ENCODE measurements around the gene BRICD5.

BRICD5 gene

DNA sequence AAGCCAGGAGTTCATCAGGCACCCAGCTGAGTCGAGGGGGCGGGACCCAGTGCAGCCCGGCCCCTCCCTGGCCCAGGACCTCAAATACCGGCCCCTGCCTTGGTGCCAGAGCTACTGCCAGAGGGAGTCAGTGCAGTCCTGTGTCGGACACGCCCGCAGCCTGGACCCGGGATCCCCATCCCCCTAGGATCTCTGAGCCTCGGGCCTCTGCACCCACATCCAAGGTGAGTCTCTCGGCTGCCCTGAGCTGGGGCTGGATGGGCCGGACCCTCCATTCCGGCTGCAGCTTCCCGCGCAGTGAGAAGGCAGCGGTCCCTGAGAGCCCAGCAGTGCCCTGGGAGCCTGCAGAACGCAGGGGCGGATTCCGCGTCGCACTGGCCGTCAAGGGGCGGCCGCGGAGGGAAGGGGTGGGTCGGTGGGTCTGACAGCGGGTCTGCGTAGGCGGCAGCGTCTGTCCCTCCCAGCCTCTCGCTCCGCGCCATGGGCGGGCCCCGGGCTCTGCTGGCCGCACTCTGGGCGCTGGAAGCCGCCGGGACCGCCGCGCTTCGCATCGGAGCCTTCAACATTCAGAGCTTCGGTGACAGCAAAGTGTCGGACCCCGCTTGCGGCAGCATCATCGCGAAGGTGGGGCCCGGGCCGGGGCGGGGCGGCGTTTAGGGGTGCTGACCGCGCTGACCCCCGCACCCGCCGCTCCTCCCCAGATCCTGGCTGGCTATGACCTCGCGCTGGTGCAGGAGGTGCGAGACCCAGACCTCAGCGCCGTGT, 25.9 kb upstream of the BRICD5 start, which contains the start of gene DNASE1L2:
TSS of gene DNASE1L2 (plus strand) at position 108 of the 765 bp plus-strand sequence. CDS start at position 481, 373 bp downstream.
- Histone ChIP-seq H3K9ac (ENCODE audit: low read length in 2 of 2) (no peak within 1 kb of the TSS), H3K27ac (ENCODE audit: low read length) (no peak within 1 kb of the TSS), H3K36me3 (ENCODE audit: control insufficient read depth in 2 of 2, insufficient read depth in 2 of 2, low read length in 2 of 2) (peaks cover 33 to 36% of the 10 kb centered on the region in 2 donors), H3K27me3 (ENCODE audit: control insufficient read depth in 1 of 2, insufficient read depth in 2 of 2, low read length in 2 of 2) (peaks cover 22 to 31% of the 10 kb centered on the region in 2 donors), H3K9me3 (ENCODE audit: control insufficient read depth in 2 of 2, low read length in 2 of 2) (no peaks in the 10 kb centered on the region), H3K4me1 (ENCODE audit: control insufficient read depth, insufficient read depth, low read length) (peaks cover 21% of the 10 kb centered on the region), H3K4me3 (ENCODE audit: low read length in 2 of 2) (peak within 1 kb of the TSS in 1 of 2 donors; percentile 63)

GRCh38 chr16:2235695-2236336, 25.2 kb upstream of the BRICD5 start:
- H3K9me3 ChIP-seq (ENCODE audit: control insufficient read depth in 2 of 2, low read length in 2 of 2) = no peaks in the 10 kb centered on the region
- peaks cover 38 to 39% of the 10 kb centered on the region in 2 donors for H3K36me3 ChIP-seq (ENCODE audit: control insufficient read depth in 2 of 2, insufficient read depth in 2 of 2, low read length in 2 of 2)
- peaks cover 21% of the 10 kb centered on the region for H3K4me1 ChIP-seq (ENCODE audit: control insufficient read depth, insufficient read depth, low read length)
- H3K4me3 ChIP-seq (ENCODE audit: low read length in 2 of 2) = no peak overlapping the region
- H3K9ac ChIP-seq (ENCODE audit: low read length in 2 of 2) = no peak overlapping the region
- no peak overlapping the region for H3K27ac ChIP-seq (ENCODE audit: low read length)
- peaks cover 22 to 31% of the 10 kb centered on the region in 2 donors for H3K27me3 ChIP-seq (ENCODE audit: control insufficient read depth in 1 of 2, insufficient read depth in 2 of 2, low read length in 2 of 2)

GRCh38 chr16:2235234-2235651, 24.6 kb upstream of the BRICD5 start:
- Histone ChIP-seq H3K4me1 (ENCODE audit: control insufficient read depth, insufficient read depth, low read length) (peaks cover 21% of the 10 kb centered on the region), H3K27ac (ENCODE audit: low read length) (no peak overlapping the region), H3K27me3 (ENCODE audit: control insufficient read depth in 1 of 2, insufficient read depth in 2 of 2, low read length in 2 of 2) (peaks cover 22 to 31% of the 10 kb centered on the region in 2 donors), H3K36me3 (ENCODE audit: control insufficient read depth in 2 of 2, insufficient read depth in 2 of 2, low read length in 2 of 2) (peaks cover 38 to 39% of the 10 kb centered on the region in 2 donors), H3K9ac (ENCODE audit: low read length in 2 of 2) (no peak overlapping the region), H3K9me3 (ENCODE audit: control insufficient read depth in 2 of 2, low read length in 2 of 2) (no peaks in the 10 kb centered on the region), H3K4me3 (ENCODE audit: low read length in 2 of 2) (no peak overlapping the region)

- Histone ChIP-seq H3K36me3 (ENCODE audit: control insufficient read depth in 2 of 2, insufficient read depth in 2 of 2, low read length in 2 of 2) (peaks cover 41 to 42% of the 10 kb centered on the region in 2 donors), H3K9ac (ENCODE audit: low read length in 2 of 2) (no peak overlapping the region), H3K9me3 (ENCODE audit: control insufficient read depth in 2 of 2, low read length in 2 of 2) (no peaks in the 10 kb centered on the region), H3K27me3 (ENCODE audit: control insufficient read depth in 1 of 2, insufficient read depth in 2 of 2, low read length in 2 of 2) (peaks cover 22 to 31% of the 10 kb centered on the region in 2 donors), H3K4me3 (ENCODE audit: low read length in 2 of 2) (no peak overlapping the region), H3K4me1 (ENCODE audit: control insufficient read depth, insufficient read depth, low read length) (peaks cover 21% of the 10 kb centered on the region), H3K27ac (ENCODE audit: low read length) (no peak overlapping the region)
These were observed 24.1 kb upstream of the BRICD5 start for GRCh38 chr16:2234813-2235170.

DNA sequence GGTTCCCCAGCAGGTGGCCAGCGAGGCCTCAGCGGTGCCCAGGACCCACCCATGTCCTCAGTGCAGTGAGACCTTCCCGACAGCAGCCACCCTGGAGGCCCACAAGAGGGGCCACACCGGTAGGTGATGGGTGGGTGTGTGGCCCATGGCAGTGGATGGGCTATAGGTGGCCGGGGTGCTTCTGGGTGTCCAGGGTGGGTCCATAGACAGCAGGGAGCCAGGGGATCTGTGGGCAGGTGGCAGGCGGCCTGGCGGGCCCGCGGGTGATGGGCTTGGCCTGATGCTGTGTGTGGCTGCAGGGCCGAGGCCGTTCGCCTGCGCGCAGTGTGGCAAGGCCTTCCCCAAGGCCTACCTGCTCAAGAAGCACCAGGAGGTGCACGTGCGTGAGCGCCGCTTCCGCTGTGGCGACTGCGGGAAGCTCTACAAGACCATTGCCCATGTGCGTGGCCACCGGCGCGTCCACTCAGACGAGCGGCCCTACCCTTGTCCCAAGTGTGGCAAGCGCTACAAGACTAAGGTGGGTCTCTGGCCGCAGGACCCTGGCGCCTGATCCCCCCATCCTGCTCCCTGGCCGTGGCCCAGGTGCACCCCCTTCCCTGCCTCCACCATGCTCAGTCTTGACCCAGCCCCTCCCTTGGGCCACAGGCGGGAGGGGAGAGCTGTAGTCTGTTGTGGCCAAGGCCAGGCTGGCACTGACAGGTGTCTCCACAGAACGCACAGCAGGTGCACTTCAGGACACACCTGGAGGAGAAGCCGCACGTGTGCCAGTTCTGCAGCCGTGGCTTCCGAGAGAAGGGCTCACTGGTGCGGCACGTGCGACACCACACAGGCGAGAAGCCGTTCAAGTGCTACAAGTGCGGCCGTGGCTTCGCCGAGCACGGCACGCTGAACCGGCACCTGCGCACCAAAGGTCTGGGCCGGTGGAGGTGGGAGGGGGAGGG, 23.5 kb upstream of the BRICD5 start:
- H3K9ac ChIP-seq (ENCODE audit: low read length in 2 of 2) = no peak overlapping the region
- H3K27ac ChIP-seq (ENCODE audit: low read length) = no peak overlapping the region
- peaks cover 47% of the 10 kb centered on the region in 2 donors for H3K36me3 ChIP-seq (ENCODE audit: control insufficient read depth in 2 of 2, insufficient read depth in 2 of 2, low read length in 2 of 2)
- peaks cover 21% of the 10 kb centered on the region for H3K4me1 ChIP-seq (ENCODE audit: control insufficient read depth, insufficient read depth, low read length)
- no peaks in the 10 kb centered on the region for H3K9me3 ChIP-seq (ENCODE audit: control insufficient read depth in 2 of 2, low read length in 2 of 2)
- no peak overlapping the region for H3K4me3 ChIP-seq (ENCODE audit: low read length in 2 of 2)
- peaks cover 22 to 31% of the 10 kb centered on the region in 2 donors for H3K27me3 ChIP-seq (ENCODE audit: control insufficient read depth in 1 of 2, insufficient read depth in 2 of 2, low read length in 2 of 2)

DNA sequence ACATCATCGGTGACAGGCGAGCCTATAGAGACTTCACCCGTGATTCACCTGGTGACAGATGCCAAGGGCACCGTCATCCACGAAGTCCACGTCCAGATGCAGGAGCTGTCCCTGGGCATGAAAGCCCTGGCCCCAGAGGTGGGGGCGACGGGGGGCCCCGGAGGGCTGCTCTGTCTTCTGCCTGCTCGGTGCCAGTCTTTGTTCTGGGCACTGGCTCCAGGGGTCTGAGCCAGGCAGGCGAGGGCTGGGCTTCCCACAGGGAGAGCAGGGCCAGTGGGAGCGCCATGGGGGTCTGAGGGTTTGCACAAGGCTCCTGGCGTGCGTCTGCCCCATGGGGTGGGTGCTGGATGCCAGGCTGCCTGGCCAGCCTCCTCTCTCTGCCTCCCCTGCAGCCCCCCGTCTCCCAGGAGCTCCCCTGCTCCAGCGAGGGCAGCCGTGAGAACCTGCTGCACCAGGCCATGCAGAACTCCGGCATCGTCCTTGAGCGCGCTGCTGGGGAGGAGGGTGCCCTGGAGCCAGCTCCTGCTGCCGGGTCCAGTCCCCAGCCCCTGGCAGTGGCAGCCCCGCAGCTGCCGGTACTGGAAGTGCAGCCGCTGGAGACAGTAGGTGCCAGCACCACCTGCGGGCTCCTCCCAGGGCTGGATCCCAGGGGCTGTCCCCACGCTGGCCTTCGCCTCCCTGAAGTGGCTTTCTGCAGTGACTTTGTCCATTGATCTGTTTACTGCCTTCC, 22.5 kb upstream of the BRICD5 start:
- Histone ChIP-seq H3K27ac (ENCODE audit: low read length) (no peak overlapping the region), H3K9me3 (ENCODE audit: control insufficient read depth in 2 of 2, low read length in 2 of 2) (no peaks in the 10 kb centered on the region), H3K36me3 (ENCODE audit: control insufficient read depth in 2 of 2, insufficient read depth in 2 of 2, low read length in 2 of 2) (peaks cover 53 to 54% of the 10 kb centered on the region in 2 donors), H3K27me3 (ENCODE audit: control insufficient read depth in 1 of 2, insufficient read depth in 2 of 2, low read length in 2 of 2) (peaks cover 22 to 31% of the 10 kb centered on the region in 2 donors), H3K4me3 (ENCODE audit: low read length in 2 of 2) (no peak overlapping the region), H3K4me1 (ENCODE audit: control insufficient read depth, insufficient read depth, low read length) (peaks cover 23% of the 10 kb centered on the region), H3K9ac (ENCODE audit: low read length in 2 of 2) (no peak overlapping the region)

GRCh38 chr16:2232094-2232990, 21.7 kb upstream of the BRICD5 start:
- peaks cover 17 to 25% of the 10 kb centered on the region in 2 donors for H3K27me3 ChIP-seq (ENCODE audit: control insufficient read depth in 1 of 2, insufficient read depth in 2 of 2, low read length in 2 of 2)
- no peak overlapping the region for H3K9ac ChIP-seq (ENCODE audit: low read length in 2 of 2)
- H3K27ac ChIP-seq (ENCODE audit: low read length) = no peak overlapping the region
- H3K9me3 ChIP-seq (ENCODE audit: control insufficient read depth in 2 of 2, low read length in 2 of 2) = no peaks in the 10 kb centered on the region
- peaks cover 54 to 56% of the 10 kb centered on the region in 2 donors for H3K36me3 ChIP-seq (ENCODE audit: control insufficient read depth in 2 of 2, insufficient read depth in 2 of 2, low read length in 2 of 2)
- H3K4me3 ChIP-seq (ENCODE audit: low read length in 2 of 2) = no peak overlapping the region
- peaks cover 14% of the 10 kb centered on the region for H3K4me1 ChIP-seq (ENCODE audit: control insufficient read depth, insufficient read depth, low read length)

DNA sequence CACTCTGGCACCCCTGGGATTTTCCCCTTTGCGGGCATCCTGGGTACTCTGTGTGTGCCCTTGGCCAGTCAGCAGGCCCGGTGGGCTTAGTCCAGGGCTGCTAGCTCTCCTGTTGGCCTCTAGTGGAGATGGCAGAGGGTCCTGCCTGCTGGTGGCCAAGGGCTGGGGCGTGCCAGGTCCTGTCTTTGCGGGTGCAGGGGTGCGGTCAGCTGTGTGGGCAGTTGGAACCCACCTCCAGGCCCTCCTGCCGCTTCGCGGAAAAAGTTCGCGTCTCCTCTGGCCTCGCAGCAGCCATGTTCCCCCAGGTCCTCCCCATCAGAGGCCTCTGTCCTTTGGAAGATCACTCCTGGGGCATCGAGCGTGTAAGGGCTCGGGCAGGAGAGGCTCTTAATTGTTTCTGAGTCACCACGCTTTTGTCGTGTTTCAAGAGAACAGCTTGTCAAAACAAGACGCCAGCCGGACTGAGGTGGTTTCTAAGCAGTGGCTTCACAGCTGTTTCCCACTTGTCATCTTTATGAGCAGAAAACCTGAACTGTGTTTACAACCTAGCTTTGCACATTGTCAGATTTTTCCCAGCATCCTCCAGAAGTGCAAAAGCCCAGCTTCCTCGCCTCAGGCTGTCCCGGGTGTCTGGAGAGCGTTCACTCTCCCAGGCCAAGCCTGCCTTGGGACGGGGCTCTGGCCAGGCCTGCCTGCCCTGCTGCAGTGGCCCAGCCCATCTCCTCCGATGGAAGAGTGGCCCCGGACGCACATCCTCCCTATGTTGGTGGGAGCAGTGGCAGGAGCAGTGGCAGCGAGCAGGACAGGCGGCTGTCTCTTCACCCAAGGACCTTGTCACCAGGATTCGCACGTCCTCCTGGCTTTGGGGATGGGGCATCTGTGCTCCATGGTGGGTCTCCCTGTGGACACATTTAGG, 20.6 kb upstream of the BRICD5 start:
- H3K27me3 ChIP-seq (ENCODE audit: control insufficient read depth in 1 of 2, insufficient read depth in 2 of 2, low read length in 2 of 2) = peaks cover 15% of the 10 kb centered on the region in 2 donors
- H3K27ac ChIP-seq (ENCODE audit: low read length) = no peak overlapping the region
- peaks cover 57 to 58% of the 10 kb centered on the region in 2 donors for H3K36me3 ChIP-seq (ENCODE audit: control insufficient read depth in 2 of 2, insufficient read depth in 2 of 2, low read length in 2 of 2)
- no peak overlapping the region for H3K9ac ChIP-seq (ENCODE audit: low read length in 2 of 2)
- no peaks in the 10 kb centered on the region for H3K9me3 ChIP-seq (ENCODE audit: control insufficient read depth in 2 of 2, low read length in 2 of 2)
- H3K4me3 ChIP-seq (ENCODE audit: low read length in 2 of 2) = no peak overlapping the region
- H3K4me1 ChIP-seq (ENCODE audit: control insufficient read depth, insufficient read depth, low read length) = peaks cover 6% of the 10 kb centered on the region

GRCh38 chr16:2230376-2230775, 19.7 kb upstream of the BRICD5 start:
- Histone ChIP-seq H3K4me3 (ENCODE audit: low read length in 2 of 2) (no peak overlapping the region), H3K27ac (ENCODE audit: low read length) (no peak overlapping the region), H3K4me1 (ENCODE audit: control insufficient read depth, insufficient read depth, low read length) (peaks cover 7% of the 10 kb centered on the region), H3K9ac (ENCODE audit: low read length in 2 of 2) (no peak overlapping the region), H3K27me3 (ENCODE audit: control insufficient read depth in 1 of 2, insufficient read depth in 2 of 2, low read length in 2 of 2) (peaks cover 6 to 10% of the 10 kb centered on the region in 2 donors), H3K36me3 (ENCODE audit: control insufficient read depth in 2 of 2, insufficient read depth in 2 of 2, low read length in 2 of 2) (peaks cover 54 to 55% of the 10 kb centered on the region in 2 donors), H3K9me3 (ENCODE audit: control insufficient read depth in 2 of 2, low read length in 2 of 2) (no peaks in the 10 kb centered on the region)

Measured in stomach smooth muscle (tissue), 2 donors.